Hematopoietic multipotent progenitor cell (in vitro differentiated cells): ENCODE measurements around the gene CCDC127. TPM values are rescaled to one million over a fixed set of nuclear protein-coding genes. Genes with fewer than 3 reads are reported as not detected.
"Not testable (repeated sequence)": the region's sequence is repeated elsewhere in the genome, so short reads cannot be mapped to it uniquely, and the experiment has no call there.

Source experiments
- DNase-seq, 3 donors: peaks; one replicate each; pipeline ENCODE4 v3.0.0-alpha.2; 2011 to 2015; ENCODE audit warnings: low read depth in 2 of 3, low spot score in 2 of 3
- total RNA-seq: library from RNA; depleted of rRNA; stranded (reverse); fragments of >200 nt; gene quantifications from one replicate; pipeline ENCODE4 v1.2.3, GENCODE V29; 2012

Gene CCDC127
- total RNA-seq, 1 donor = 3.2 TPM

DNA sequence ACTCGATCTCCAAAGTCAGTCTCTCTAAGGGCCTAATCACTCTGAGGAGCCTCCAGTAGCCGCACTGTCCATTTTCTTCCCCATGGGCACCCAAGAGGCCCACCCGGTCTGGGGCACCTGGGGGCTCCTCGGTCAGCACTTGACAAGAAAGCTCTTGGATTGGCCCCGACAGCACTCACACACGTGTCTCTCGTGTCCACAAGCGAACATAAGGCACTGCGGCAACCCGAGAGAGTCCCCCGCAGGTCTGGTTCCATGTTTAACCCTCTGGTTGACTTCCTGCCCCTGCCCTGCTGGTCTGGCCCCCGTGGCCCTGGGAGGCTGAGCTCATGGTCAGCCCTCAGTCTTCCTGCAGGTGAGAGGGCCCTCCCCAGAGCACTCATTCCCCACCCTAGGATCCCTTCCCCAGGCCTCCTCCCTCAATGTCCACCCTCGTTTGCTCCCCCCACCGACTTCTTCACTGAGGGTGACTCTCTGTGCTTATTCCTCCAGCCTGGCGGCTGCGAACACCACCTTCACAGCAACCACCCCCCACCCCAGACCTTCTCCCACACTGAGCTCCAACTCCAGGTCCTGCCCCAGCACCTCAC lies 43.0 kb downstream of the CCDC127 start:
- DNase-seq = no peak

DNA sequence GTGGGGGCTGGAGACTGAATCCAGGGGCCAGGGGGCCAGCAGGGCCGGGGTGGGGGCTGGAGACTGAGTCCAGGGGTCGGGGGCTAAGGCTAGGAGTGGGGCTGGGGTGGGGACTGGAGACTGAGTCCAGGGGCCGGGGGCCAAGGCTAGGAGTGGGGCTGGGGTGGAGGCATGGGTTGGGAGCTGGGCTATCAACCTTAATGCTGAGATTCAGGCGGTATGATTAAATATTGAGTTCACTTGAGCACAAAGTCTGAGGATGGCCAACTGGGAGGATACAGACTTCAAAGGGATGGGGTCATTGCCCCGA lies 43.7 kb downstream of the CCDC127 start:
- no peak for DNase-seq

GRCh38 chr5:173392-174290 lies 44.3 kb downstream of the CCDC127 start:
- no peak for DNase-seq

- no peak for DNase-seq
These were observed 45.1 kb downstream of the CCDC127 start for GRCh38 chr5:172841-173251.

DNA sequence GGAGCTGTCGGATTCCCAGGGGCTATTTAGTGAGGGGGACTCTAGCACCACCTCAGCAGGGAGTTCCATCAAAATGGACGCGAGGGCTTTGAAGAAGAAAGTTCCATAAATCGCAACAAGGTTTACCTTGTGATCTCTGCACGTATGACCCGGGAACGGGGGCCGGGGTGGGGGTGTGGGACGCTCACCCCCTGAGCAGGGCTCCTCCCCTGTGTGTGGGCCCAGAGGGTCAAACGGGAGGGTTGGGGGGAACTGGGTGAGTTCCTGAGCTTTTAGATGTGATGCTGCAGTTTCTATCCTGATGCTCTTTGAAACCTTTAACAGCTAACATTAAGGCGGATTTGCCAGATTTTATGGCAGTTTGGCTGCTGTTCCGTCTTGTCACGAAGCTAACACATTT lies 45.5 kb downstream of the CCDC127 start:
- no peak for DNase-seq

DNA sequence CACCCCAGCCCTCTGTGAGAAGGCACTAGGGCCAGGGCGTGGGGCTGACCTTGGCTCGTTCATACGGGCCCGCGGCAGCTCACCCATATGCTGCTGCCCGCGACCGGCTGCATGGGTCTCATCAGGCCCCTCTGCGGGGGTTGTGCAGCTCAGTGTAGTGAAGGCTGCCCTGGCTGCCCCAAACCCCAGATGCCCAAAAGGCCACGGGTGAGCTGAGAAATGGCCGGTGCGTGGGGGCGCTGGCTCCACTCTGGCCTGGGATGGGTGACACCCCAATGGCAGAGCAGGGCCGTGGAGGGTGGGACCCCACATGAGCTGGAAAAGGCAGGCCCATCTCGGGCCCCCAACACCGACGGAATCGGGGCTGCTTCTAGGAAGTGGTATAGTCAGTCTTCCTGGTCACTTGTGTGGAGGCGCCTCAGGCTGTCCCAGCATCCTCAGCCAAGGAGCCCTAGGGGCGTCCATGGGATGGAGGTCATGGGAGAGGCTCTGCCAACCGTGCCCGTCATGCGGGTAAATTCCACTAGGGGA lies 46.1 kb downstream of the CCDC127 start:
- DNase-seq = no peak

DNA sequence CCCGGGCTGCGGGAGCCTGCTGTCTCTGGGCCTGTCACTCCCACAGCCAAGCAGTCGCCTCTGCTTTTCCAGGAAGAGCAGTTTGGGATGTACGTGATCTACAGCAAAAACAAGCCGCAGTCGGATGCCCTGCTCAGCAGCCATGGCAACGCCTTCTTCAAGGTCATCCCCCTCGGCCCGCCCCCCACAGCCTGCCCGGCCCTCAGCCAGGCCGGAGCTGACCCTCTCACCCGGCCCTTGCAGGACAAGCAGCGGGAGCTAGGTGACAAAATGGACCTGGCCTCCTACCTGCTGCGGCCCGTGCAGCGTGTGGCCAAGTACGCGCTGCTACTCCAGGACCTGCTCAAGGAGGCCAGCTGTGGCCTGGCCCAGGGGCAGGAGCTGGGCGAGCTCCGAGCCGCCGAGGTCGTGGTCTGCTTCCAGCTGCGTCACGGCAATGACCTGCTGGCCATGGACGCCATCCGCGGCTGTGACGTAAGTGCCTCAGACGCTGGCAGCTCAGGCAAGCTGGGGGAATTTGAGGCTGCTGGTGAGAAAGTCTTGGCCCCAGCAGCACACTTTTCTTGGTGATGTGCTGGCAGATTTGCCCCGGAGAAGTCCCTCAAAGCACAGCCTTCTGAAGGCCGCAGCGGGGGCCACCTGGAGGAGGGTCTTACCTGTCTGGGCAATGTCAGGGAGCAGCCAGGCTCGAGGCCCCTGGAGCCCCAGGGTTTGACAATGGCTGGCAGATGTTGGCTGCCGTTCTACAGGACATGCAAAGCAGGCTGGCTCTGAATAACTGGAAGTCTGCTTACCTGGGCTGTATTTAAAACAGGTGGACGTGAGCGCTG lies 46.8 kb downstream of the CCDC127 start:
- DNase-seq = no peak

- no peak for DNase-seq
These were observed 48.2 kb downstream of the CCDC127 start for GRCh38 chr5:169728-170094.

GRCh38 chr5:169071-169727 lies 48.8 kb downstream of the CCDC127 start:
- DNase-seq = no peak

DNA sequence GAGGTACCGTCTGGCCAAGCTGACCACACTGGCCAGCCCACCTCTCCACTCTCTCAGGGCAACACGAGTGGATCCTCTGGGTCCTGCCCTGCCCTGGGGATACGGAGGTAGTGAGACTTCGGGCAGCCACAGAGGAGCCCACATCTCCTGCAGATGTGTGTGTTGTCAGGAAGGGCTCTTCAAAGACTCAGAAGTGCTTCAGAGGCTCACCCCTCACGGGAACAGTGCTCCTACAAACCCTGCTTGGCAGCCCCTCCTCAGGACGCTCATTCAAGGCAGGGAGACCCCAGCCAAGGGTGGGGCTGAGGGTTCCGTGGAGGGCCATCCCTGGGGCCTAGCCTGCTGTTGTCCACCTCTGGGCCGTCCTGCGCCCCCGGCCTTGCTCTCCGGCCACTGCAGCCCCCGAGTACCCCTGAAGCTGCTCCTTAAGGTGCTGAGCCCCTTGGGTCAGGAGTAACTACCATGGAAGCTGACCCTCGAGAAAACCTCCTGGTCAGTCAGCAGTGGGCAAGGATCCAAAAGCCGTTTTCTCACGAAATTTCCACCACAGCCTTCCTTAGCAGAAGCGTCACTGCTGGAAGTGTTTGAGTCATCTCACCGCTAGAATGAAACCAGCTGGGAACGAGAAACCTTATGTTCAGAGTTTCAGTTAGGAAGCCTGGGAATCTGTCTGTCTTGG lies 49.8 kb downstream of the CCDC127 start:
- no peak for DNase-seq

GRCh38 chr5:167511-167910 lies 50.4 kb downstream of the CCDC127 start:
- no peak for DNase-seq

- DNase-seq = no peak
These were observed 51.2 kb downstream of the CCDC127 start for GRCh38 chr5:166441-167372.

- not testable (repeated sequence) for DNase-seq
These were observed 53.2 kb downstream of the CCDC127 start for GRCh38 chr5:164783-165182.

DNA sequence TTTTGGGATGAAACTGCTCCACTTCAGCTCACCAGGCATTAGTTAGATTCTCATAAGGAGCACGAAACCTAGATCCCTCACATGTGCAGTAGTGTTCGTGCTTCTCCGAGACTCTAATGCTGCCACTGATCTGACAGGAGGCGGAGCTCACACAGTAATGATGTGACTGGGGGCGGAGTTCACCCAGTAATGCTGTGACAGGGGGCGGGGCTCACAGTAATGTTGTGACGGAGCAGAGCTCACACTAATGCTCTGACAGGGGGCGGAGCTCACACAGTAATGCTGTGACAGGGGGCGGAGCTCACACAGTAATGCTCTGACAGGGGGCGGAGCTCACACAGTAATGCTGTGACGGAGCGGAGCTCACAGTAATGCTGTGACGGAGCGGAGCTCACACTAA lies 53.7 kb downstream of the CCDC127 start:
- DNase-seq = no peak

- DNase-seq = no peak
These were observed 54.1 kb downstream of the CCDC127 start for GRCh38 chr5:163841-164240.

DNA sequence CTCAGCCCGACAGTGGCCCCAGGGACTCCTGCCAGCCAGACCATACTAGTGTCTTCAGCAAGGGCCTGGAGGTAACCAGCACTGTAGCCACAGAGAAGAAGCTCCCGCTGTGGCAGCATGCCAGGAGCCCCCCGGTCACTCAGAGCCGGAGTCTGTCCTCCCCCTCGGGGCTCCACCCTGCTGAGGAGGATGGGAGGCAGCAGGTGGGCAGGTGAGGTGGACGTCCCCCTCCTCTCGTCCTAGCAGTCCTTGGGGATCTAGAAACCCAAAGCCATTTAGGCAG lies 54.7 kb downstream of the CCDC127 start:
- DNase-seq = no peak

- DNase-seq = no peak
These were observed 55.2 kb downstream of the CCDC127 start for GRCh38 chr5:162565-163337.

DNA sequence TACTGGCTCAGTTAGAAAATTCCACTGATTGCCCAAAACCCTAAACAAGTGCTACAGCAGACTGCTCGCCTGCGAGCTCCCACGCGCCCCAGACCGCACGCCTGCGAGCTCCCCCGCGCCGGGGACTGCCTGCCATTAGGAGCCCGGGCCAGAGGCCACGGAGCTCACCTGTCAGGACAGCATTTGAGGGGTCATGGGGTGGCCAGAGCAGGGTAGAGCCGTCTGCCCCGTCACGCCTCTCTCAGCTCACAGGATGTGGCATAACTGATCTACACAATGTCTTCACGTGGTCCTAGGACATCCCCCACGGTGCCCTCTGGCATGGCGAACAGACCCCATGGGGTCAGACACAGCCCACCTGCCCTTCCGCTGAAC lies 55.8 kb downstream of the CCDC127 start:
- DNase-seq = no peak

DNA sequence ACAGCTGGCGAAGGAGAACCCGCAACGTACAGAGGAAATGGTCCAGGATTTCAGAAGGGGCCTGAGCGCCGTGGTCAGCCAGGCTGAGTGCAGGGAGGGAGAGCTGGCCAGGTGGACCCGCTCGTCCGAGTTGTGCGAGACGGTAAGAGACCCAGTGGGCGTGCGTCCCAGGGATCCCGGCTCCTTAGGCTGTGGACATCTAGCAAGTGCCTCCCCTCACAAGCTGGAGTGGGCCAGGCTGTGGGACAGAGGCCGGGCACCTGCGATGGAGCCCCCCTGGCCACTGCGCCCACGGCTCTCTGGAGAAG lies 56.2 kb downstream of the CCDC127 start:
- no peak for DNase-seq
